GM20000 (cell line): ENCODE results near the gene KDM6A.
"Not testable (repeated sequence)": the region's sequence is repeated elsewhere in the genome, so short reads cannot be mapped to it uniquely, and the experiment has no call there.

Source experiments
- DNase-seq: peaks from one replicate; pipeline ENCODE4 v3.0.0; 2012; ENCODE audit warnings: low spot score
- CTCF ChIP-seq: IDR thresholded peaks from 2 replicates; pipeline ENCODE4 v1.5.1; 2012; ENCODE audit warnings: mild to moderate bottlenecking, control low read depth; ENCODE audit errors: extremely low read depth, missing control alignments

Gene KDM6A

DNA sequence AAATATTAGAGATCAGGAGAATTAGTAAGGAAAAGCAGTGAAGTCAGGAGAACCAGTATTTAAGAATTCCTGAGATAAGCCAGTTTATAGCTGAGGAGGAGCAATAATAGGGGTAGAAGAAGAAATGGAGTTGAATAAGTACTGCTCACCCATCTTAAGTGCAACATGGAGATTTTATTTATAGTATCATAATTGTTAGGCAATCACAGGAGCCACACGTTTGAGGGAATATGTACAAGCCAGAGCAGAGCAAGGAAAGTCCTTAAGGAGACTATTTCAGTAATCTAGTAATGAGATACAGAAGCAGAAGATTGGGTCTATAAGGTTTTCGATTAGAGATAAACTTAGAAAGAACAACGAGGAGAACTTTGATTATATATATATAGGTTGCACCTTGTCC, 145.0 kb downstream of the KDM6A start:
- no peak for DNase-seq
- TF ChIP-seq CTCF, result no peak

DNA sequence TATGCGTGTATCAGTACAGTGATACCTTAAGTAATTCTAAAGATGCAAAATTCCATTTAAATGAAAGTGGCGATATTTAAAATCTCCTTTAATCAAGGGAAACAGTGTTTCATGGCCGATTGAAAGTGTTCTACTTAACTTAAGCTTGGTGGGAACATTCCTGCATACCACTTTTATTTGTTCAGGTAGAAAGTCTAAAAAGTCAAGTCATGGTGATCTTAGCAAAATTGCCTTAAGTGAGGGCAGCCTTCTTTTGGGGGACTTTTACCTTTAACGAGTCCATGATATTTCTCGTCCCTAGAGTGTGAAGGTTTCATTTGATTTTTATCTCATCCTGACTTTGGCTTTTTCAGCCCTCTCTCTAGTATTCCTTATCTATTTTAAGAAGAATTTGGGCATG, 149.2 kb downstream of the KDM6A start:
- TF ChIP-seq CTCF, result no peak

GRCh38 chrX:45024501-45024900, 151.5 kb downstream of the KDM6A start:
- no peak for DNase-seq
- TF ChIP-seq CTCF, result no peak

More for the DNA sequence above, 149.2 kb downstream of the KDM6A start:
- DNase-seq, result no peak

DNA sequence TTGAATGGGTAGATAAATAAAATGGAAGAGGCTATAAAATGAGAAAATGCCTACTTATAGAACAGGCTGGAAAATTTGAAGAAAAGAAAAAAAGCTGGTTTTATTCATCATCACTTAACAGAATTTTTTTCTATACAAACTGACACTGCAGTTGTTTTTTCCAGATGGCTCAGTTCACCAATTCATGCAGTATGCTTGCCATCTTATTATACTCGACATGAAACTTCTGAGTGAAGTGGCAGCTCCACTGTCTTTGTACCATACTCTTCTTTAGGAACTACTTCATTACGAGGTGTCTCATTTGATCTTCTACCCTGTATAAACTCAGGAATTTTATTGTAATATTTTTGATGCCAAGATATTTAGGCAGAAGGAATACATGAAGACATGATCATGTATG, 153.0 kb downstream of the KDM6A start:
- no peak for TF ChIP-seq CTCF
- no peak for DNase-seq

- no peak for TF ChIP-seq CTCF
- no peak for DNase-seq
These were observed 158.9 kb downstream of the KDM6A start for GRCh38 chrX:45031830-45032378.

DNA sequence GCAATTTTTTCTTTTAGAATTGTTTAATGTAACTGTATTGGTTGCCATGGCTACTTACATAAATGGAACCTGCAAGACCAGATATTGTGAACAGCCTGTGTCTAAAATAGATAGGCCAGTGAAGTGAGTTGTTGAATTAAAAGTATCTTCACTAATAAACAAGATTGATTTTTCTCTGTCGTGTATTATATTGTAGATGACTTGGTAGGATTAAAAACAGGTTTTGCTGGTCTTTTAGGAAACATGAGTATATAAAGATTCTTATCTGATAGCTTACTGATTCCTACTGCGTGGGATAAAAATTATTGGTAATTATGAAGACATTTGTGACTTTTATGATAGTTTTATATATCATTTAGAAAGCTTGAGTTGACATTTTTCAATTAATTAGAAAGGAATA, 162.1 kb downstream of the KDM6A start:
- TF ChIP-seq CTCF, result no peak
- DNase-seq, result no peak

DNA sequence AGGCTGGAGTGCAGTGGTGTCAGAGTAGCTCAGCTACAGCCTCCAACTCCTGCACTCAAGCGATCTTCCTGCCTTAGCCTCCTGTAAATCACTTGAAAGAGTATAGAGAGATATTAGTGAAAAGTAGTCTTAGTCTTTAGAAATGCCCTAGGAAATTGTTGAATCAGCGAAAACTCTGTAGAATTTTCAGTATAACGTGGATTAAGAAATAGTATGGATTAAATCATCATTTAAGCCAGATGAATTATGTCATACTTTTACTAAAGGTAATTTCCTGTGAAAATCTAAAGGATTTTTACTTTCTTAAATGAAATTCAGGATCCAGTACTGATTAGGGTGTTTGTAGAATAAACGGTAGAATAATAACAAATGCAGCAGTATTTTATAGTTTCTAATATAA, 163.2 kb downstream of the KDM6A start:
- TF ChIP-seq CTCF, result no peak
- DNase-seq, result no peak

DNA sequence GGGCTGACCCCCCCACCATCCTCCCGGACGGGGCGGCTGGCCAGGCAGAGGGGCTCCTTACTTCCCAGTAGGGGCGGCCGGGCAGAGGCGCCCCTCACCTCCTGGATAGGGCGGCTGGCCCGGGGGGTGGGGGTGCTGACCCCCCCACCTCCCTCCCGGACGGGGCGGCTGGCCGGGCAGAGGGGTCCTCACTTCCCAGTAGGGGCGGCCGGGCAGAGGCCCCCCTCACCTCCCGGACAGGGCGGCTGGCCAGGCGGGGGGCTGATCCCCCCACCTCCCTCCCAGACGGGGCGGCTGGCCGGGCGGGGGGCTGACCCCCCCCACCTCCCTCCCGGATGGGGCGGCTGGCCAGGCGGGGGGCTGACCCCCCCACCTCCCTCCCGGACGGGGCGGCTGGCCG, 167.1 kb downstream of the KDM6A start:
- not testable (repeated sequence) for DNase-seq
